ENCODE measurements around the gene CYSRT1.

The CYSRT1 gene

DNA sequence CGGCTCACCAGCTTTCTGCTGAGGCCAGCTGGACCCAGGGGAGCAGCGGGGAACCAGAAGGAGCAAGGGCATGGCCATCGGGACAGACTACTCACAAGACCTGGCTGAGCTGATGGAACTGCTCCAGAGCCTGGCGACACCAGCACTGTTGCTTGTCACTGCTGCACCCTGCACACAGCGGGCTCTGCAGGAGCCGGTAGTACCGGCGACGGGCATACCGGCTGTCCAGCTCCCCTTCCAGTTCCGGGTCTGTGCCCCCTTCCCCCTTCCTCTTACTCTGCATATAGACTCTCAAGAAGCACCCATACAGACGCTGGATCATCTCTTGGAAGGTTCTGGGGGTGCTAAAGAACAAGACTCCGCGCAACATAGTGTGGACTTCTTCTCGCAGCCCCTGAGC, 37.6 kb upstream of the CYSRT1 start:
- TF ChIP-seq, protein P1, sequence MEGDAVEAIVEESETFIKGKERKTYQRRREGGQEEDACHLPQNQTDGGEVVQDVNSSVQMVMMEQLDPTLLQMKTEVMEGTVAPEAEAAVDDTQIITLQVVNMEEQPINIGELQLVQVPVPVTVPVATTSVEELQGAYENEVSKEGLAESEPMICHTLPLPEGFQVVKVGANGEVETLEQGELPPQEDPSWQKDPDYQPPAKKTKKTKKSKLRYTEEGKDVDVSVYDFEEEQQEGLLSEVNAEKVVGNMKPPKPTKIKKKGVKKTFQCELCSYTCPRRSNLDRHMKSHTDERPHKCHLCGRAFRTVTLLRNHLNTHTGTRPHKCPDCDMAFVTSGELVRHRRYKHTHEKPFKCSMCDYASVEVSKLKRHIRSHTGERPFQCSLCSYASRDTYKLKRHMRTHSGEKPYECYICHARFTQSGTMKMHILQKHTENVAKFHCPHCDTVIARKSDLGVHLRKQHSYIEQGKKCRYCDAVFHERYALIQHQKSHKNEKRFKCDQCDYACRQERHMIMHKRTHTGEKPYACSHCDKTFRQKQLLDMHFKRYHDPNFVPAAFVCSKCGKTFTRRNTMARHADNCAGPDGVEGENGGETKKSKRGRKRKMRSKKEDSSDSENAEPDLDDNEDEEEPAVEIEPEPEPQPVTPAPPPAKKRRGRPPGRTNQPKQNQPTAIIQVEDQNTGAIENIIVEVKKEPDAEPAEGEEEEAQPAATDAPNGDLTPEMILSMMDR (IDR thresholded peaks at IDR 0.05; ENCODE audit: borderline replicate concordance, insufficient read depth, low read depth, low read length), result no peak
- H3K4me3 ChIP-seq (ENCODE audit: low read depth, low read length), result peak overlapping the region; percentile 84

DNA sequence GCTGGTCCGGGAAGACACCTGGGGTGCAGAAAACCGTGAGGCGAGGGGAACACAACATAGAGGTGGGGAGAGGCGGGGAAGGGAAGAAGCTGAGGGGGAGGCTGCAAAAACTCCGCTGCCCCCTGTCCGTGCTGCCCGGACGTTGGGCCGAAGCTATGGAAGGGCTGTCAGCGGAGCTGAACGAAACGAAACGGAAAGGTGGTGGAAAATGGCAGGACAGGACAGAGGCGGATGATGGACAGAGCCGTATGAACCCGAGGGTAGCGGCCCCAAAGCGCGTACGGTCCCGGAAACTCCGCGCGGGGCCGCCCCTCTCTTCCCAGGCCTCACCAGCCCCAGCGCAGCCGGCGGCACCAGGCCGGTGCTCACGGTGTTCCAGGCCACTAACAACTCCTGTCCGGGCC, 36.9 kb upstream of the CYSRT1 start:
- peak overlapping the region; percentile 84 for H3K4me3 ChIP-seq (ENCODE audit: low read depth, low read length)
- TF ChIP-seq, protein P1 (IDR thresholded peaks at IDR 0.05; ENCODE audit: borderline replicate concordance, insufficient read depth, low read depth, low read length), result no peak

DNA sequence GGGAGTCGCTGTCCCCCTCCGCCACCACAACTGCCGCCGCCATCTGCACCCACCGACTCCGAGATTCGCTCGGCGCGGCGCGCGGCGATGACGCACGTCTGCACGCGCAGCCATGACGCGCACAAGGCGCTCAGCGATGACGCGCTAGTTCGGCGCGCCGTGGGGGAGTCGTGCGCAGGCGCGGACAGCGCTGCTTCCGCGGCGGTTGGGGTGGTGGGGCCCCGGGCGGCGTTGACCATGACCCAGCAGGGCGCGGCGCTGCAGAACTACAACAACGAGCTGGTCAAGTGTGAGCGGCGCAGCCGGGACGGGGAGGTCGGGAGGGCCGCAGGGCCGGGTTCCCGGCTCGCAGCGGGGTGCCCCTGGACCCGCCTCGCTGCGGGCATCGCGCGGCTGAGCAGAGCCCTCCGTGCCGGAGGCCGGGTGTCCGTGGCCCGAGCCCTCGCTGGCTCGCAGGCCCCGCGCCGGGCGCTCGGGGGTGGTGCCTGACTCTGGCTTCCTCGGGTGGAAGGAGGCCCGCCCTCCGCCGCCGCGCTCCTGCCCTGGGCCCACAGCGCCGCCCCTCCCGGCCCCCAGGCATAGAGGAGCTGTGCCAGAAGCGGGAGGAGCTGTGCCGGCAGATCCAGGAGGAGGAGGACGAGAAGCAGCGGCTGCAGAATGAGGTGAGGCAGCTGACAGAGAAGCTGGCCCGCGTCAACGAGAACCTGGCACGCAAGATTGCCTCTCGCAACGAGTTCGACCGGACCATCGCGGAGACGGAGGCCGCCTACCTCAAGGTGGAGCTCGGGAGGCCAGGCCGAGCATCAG, 36.3 kb upstream of the CYSRT1 start, which contains the start of the genes ANAPC2 and SSNA1:
Gene ANAPC2, minus strand, starts transcription at position 71 of the 807 bp plus-strand sequence. Its CDS starts 28 bp downstream, at position 43.
Gene SSNA1, plus strand, starts transcription at position 187 of the 807 bp plus-strand sequence. Its CDS starts 51 bp downstream, at position 238.
- TF ChIP-seq, protein P1 (IDR thresholded peaks at IDR 0.05; ENCODE audit: borderline replicate concordance, insufficient read depth, low read depth, low read length), result peak; percentile 56
- H3K4me3 ChIP-seq (ENCODE audit: low read depth, low read length), result peak within 1 kb of the TSS; percentile 84

DNA sequence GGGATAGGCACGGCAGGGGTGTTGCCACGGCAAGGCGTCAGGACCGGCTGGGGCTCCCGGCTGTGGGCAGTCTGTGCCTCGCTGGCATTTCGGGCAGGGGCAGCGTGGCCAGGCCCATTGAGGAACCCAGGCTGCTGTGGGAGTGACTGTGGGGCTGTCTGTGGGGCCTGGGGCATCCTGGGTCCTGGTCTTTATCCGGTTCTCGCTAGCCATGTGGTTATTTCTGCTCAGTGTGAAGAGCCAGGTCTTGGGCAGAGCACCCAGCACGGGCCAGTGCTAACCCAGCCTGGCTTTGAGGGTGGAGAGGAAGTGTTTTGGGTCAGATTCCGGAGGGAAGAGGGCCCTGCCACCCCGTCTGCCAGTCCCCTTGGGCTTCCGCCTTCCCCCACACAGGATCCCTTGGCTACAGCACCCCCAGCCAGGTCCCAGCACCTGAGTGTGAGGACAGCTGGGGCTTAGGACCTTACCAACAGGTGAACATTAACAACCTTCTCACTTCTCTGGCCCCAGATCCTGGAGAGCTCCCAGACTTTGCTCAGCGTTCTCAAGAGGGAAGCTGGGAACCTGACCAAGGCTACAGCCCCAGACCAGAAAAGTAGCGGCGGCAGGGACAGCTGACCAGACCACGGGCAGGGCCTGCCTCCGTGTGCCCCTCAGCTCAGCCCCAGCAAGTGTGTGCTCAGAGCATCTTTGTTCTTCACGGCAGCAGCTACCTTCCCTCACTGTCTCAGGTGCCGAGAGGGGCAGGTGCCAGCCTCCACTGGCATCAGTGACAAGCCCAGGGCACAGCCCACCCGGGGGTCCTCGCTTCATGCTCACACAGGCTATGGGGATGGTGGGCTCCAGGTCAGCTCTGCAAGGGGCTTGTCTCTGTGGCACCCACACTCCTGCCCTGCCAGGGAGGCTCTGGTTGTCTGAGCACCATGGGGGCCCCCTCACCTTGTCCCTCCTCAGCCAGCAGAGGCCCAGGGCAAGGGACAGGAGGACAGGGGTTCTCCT, 35.4 kb upstream of the CYSRT1 start:
- H3K4me3 ChIP-seq (ENCODE audit: low read depth, low read length), result peak overlapping the region; percentile 84
- TF ChIP-seq, protein P1 (IDR thresholded peaks at IDR 0.05; ENCODE audit: borderline replicate concordance, insufficient read depth, low read depth, low read length), result no peak

DNA sequence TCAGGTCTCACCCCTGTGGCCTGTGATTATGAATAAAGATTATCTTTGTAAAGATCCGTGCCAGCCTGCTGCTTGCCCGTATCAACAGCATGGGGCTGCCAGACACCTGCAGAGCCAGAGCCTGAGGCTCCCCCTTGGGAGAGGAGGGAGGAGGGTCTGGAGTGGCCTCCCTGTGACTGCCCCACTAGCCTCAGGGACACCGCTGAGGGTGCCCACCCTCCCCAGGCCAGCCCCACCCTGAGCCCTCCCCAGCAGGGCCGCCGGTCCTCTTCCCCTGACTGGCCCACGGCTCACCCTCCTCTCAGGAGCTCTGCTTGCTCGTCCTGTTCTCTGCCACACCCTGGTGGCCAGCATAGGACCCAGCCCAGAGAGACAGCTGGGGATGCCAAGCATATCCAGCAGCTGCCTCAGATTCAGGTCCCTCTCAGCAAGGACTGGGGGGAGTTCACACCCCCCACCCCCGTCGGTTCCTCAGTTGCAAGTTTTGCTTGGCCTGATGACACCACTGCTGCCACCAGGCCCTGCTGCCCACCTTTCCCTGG, 34.6 kb upstream of the CYSRT1 start:
- TF ChIP-seq, protein P1 (IDR thresholded peaks at IDR 0.05; ENCODE audit: borderline replicate concordance, insufficient read depth, low read depth, low read length), result no peak
- no peak overlapping the region for H3K4me3 ChIP-seq (ENCODE audit: low read depth, low read length)

DNA sequence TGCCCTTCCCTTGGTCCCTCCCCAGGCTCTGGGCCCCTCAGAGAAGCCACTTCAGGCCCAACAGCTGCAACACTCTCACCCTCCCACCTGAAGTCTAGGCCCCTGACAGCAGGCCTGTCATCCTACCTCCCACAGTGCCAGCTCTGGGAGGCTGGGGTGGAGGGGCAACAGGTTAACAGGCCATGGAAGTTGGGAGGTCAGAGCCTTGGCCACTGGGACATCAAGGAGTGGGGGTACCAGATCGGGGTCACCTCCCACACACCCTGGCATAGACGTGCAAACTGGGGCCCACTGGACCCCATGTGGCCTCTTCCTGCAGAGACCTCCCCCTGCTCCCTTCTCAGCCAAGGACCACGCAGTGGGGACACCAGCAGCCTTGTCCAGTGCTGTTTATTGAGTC, 33.7 kb upstream of the CYSRT1 start:
- no peak overlapping the region for H3K4me3 ChIP-seq (ENCODE audit: low read depth, low read length)

More for the DNA sequence above, 33.7 kb upstream of the CYSRT1 start:
- TF ChIP-seq, protein P1 (IDR thresholded peaks at IDR 0.05; ENCODE audit: borderline replicate concordance, insufficient read depth, low read depth, low read length), result no peak
